HCT116 (cell line): ENCODE results near the gene NFATC3.

ENCODE experiments used
- EZH2 ChIP-seq: fragments of 200-600 bp; sonication (generic); IDR thresholded peaks from 2 replicates; pipeline ENCODE4 v1.6.1; 2017; ENCODE audit warnings: antibody characterized with exemption, mixed run types
- TCF7L2 ChIP-seq: IDR thresholded peaks from 2 replicates; pipeline ENCODE4 v1.7.0; 2011; ENCODE audit warnings: borderline replicate concordance, inconsistent platforms; ENCODE audit not compliant: insufficient read depth, insufficient read length; ENCODE audit errors: extremely low read depth
- TF ChIP-seq, protein P1 (sequence below), 3 experiments: fragments of 200-600 bp in 1 of 3; sonication (generic) in 1 of 3; IDR thresholded peaks in 2 of 3; conservative IDR thresholded peaks in 1 of 3; 2 replicates each; pipeline ENCODE4 v1.5.1; 2012 to 2017; ENCODE audit warnings: low read depth in 2 of 3, low read length in 2 of 3, antibody characterized with exemption in 1 of 3, borderline replicate concordance in 1 of 3, control low read depth in 1 of 3, mild to moderate bottlenecking in 1 of 3, mixed read lengths in 1 of 3, mixed run types in 1 of 3, moderate library complexity in 1 of 3; ENCODE audit not compliant: insufficient read depth in 1 of 3

DNA sequence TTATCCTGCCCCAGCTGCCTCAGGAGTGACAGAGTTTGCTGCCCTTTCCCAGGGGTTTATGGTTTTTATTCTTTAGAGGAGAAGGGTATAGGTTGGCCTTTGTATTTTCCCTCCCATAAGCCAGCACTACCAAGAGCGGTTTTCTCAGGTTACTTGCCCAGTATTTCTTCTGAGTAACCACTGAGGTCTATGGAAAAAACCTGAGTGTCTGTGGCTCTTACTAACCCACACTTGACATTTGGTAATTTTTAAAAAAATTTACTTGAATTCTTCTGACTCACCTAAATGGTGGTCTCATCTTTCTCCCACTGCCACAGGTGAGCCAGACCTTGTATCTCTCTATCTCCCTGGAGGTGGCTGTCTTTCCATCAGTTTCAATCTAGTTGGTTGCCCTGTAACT lies 185.2 kb downstream of the NFATC3 start:
- TF ChIP-seq EZH2 (no peak), TCF7L2 (no peak)
- TF ChIP-seq, protein P1, sequence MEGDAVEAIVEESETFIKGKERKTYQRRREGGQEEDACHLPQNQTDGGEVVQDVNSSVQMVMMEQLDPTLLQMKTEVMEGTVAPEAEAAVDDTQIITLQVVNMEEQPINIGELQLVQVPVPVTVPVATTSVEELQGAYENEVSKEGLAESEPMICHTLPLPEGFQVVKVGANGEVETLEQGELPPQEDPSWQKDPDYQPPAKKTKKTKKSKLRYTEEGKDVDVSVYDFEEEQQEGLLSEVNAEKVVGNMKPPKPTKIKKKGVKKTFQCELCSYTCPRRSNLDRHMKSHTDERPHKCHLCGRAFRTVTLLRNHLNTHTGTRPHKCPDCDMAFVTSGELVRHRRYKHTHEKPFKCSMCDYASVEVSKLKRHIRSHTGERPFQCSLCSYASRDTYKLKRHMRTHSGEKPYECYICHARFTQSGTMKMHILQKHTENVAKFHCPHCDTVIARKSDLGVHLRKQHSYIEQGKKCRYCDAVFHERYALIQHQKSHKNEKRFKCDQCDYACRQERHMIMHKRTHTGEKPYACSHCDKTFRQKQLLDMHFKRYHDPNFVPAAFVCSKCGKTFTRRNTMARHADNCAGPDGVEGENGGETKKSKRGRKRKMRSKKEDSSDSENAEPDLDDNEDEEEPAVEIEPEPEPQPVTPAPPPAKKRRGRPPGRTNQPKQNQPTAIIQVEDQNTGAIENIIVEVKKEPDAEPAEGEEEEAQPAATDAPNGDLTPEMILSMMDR (IDR thresholded peaks at IDR 0.05 in 2 of 3, conservative IDR thresholded peaks at IDR 0.05 in 1 of 3; ENCODE audit: borderline replicate concordance in 1 of 3, insufficient read depth in 1 of 3, low read depth in 2 of 3, low read length in 2 of 3), result no peak
